ENCODE results near the gene PRUNE1. TPM values are rescaled to one million over a fixed set of nuclear protein-coding genes. Genes with fewer than 3 reads are reported as not detected.

PRUNE1 gene, protein sequence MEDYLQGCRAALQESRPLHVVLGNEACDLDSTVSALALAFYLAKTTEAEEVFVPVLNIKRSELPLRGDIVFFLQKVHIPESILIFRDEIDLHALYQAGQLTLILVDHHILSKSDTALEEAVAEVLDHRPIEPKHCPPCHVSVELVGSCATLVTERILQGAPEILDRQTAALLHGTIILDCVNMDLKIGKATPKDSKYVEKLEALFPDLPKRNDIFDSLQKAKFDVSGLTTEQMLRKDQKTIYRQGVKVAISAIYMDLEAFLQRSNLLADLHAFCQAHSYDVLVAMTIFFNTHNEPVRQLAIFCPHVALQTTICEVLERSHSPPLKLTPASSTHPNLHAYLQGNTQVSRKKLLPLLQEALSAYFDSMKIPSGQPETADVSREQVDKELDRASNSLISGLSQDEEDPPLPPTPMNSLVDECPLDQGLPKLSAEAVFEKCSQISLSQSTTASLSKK
- 12.2 TPM for total RNA-seq

DNA sequence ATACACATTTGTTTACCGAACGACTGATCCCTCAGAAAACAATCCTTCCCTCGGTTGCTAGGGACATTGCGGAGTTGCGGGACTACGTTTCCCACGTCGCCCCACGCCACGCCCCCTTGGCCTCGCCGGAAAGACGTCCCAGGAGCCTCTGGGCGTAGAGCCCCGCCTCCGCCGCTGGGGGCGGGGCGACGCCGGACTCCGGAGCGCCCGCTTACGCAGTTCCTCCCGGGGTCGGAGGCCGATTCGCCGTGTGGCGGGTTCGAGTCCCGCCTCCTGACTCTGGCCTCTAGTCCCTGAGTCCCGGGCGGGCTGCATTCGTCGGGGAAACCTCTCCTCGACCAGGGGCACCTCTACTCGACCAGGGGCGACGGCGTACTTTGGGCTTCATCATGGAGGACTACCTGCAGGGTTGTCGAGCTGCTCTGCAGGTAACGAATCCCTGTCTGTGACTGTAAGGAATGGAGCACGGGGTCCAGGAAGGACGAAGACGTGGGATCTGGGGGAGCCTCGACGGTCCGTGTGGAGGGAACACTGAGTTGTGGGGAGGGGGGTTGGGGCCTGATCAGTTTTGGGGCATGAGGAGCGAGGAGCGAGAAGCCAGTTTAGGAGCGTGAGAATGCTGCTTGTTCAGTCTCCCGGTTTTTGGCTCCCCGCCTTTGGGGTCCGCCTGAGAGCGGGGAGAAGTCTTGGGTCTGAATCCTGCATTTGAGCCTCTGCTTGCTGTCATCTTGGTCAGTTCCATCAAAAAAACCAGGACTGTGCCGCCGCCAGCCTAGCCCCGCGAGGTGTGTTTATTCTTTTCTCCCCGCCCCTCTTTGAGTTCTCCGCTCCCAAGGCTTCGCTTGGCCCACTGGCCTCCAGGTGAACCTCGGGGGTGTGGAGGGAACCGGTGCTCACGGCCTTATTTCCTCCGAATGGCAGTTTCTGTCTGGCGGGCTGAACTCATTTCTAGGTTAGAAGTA, at the start of gene PRUNE1:
Gene PRUNE1, plus strand, starts transcription at position 206 of the 962 bp plus-strand sequence. Its CDS starts 184 bp downstream, at position 390.
- ATAC-seq (peak; percentile 80), DNase-seq (ENCODE audit: low spot score) (peak; percentile 98)

DNA sequence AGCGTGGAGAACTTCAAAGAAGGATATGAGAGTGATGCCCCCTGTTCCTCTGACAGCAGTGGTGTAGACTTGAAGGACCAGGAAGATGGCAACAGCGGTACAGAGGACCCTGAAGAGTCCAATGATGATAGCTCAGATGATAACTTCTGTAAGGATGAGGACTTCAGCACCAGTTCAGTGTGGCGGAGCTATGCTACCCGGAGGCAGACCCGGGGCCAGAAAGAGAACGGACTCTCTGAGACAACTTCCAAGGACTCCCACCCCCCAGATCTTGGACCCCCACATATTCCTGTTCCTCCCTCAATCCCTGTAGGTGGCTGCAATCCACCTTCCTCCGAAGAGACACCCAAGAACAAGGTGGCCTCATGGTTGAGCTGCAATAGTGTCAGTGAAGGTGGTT, 47.6 kb upstream of the PRUNE1 start:
- no peak for DNase-seq (ENCODE audit: low spot score)
- no peak for ATAC-seq

DNA sequence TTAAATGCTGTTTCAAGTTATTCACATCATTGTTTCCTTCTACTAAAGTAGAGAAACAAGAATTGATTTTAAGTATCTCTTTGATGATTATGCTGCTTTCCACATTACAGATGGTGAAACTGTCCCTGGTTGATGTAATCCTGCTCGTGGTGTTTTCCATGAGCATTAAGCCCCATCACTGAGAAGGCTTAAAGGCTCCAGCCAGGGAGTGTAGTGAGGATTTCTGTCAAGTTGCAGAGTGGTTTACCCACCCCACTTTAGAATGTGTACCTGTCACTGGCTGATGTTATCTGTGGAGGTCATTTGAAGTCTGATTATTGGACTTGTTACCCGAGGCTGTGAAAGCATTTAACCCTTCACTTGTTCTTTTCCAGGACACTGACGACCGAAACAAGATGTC, 46.5 kb upstream of the PRUNE1 start:
- ATAC-seq, result peak; percentile 36
- no peak for DNase-seq (ENCODE audit: low spot score)

DNA sequence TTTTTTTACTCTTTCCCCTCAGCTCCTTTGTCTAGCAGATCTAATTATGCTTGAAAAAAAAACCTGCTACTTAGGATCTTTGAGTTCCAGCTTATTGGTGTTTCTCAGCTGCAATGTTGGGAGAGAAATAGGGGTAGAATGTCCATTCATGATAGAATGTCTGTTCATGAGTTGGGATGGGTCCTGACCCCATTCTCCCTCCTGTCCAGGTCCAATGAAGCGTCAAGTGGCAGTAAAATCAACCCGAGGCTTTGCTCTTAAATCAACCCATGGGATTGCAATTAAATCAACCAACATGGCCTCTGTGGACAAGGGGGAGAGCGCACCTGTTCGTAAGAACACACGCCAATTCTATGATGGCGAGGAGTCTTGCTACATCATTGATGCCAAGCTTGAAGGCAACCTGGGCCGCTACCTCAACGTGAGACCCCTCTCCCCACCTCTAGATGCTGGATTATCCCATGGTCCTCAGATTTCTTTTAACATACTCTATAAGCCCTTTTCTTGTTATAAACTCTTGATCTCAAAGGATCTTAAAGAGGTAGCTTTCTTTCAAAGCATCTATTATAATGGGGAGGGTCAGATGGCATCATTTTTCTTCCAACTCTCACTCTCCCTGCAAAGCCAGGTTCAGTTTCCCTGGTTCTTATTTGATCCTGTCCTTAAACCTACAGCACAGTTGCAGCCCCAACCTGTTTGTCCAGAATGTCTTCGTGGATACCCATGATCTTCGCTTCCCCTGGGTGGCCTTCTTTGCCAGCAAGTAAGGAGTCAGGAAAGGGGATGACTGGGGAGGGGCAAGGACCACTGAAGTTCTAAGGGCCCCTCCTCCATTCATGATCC, 44.7 kb upstream of the PRUNE1 start:
- no peak for DNase-seq (ENCODE audit: low spot score)
- no peak for ATAC-seq

DNA sequence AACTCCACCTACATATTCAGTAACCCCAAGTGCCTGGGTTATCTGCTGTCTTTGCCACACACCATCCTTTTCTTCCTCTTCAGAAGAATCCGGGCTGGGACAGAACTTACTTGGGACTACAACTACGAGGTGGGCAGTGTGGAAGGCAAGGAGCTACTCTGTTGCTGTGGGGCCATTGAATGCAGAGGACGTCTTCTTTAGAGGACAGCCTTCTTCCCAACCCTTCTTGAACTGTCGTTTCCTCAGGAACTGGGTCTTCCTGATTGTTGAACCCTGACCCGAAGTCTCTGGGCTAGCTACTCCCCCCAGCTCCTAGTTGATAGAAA, 44.1 kb upstream of the PRUNE1 start:
- DNase-seq (ENCODE audit: low spot score), result no peak
- no peak for ATAC-seq

DNA sequence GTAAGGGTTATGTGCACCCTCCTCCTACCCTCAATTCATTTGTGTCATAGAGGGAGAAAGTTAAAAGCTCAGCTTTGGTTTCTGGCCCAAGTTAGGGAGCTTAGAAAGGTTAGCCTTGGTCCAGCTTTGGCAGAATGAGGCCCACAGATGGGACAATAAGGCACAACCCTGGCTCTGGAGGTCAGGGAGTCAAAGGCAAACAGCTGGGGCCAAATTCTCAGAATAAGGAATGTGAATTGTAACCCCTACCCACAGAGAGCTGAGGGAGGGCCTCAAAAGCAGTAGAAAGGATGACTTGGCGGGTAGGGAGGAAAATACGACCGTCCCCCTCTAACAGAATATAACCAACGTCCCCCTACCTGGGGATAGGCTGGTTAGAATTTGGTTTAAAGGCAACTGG, 42.6 kb upstream of the PRUNE1 start:
- no peak for DNase-seq (ENCODE audit: low spot score)
- ATAC-seq, result no peak

DNA sequence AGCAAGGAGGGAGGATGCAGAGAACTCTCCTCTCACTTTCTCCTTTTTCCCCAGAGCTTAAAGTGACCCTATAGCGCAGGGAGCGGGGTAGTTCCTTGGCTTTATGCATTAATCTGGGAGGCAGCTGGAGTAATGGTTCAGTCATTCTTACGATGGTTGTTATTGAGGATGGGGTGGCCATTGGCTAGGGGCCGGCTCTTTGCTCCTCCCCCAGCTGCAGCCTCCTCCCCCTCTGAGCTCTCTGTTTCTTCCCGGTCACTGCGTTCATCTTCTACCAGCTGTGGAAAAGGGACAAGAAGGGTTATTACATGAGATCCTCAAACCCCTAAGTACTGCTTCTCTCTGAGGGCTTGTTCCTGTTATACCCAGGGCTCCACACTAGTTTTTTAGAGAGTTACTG, 42.2 kb upstream of the PRUNE1 start:
- ATAC-seq (no peak), DNase-seq (ENCODE audit: low spot score) (no peak)

DNA sequence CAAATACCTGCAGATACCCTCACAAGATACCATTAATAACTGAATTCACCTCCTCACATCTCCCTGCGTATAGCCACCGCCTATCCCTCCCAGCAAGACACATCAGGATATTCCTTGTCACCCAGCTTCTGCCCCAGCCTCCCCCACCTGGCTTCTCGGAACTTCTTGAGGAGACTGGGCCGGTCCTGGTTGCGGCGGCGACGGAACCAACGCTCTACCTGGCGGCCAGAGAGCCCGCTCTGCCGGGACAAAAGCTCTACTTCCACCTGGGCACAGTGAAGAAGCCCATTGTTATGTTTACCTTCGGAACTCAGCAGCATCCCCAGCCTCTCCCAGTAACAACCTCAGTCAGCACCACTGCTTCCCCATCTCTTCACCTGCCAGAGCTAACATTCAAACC, 40.3 kb upstream of the PRUNE1 start:
- ATAC-seq (no peak), DNase-seq (ENCODE audit: low spot score) (no peak)

DNA sequence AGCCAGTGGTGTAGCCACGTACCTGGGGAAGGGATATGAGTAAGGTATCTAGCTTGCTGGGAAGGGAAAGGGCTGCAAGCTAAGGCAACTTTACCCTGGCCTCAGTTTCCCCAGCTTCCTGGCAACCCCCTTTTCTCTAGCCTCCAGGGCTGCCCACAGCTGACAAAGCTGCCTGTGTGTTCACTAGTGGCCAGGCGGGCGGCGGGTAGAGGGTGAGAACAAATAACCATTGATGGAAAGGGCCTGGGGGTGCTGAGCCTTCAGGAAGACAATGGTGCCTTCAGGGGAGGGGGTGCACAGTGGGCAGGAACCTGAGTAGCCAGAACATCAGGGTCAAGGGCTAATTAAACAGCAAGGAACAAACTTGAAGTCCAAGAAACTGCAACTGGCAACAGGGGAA, 39.8 kb upstream of the PRUNE1 start:
- no peak for ATAC-seq
- DNase-seq (ENCODE audit: low spot score), result no peak

DNA sequence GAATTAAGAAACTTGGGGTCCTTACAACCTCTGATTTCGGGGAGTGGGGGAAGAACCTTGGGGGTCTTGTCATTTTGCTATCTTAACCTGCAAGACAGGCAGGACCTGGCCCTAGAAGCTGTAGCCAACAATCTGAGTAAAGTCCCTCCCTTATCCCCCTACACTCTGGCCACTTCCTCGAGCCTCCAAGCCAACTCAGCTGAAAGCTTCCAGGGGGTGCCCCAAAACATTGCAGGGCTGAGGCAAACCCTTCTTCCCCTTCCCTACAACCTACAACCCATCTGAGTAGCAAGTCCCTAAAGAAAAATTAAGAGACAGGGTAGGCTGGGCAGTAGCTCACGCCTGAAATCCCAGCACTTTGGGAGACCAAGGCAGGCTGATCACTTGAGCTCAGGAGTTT, 38.6 kb upstream of the PRUNE1 start:
- DNase-seq (ENCODE audit: low spot score) (no peak), ATAC-seq (no peak)

DNA sequence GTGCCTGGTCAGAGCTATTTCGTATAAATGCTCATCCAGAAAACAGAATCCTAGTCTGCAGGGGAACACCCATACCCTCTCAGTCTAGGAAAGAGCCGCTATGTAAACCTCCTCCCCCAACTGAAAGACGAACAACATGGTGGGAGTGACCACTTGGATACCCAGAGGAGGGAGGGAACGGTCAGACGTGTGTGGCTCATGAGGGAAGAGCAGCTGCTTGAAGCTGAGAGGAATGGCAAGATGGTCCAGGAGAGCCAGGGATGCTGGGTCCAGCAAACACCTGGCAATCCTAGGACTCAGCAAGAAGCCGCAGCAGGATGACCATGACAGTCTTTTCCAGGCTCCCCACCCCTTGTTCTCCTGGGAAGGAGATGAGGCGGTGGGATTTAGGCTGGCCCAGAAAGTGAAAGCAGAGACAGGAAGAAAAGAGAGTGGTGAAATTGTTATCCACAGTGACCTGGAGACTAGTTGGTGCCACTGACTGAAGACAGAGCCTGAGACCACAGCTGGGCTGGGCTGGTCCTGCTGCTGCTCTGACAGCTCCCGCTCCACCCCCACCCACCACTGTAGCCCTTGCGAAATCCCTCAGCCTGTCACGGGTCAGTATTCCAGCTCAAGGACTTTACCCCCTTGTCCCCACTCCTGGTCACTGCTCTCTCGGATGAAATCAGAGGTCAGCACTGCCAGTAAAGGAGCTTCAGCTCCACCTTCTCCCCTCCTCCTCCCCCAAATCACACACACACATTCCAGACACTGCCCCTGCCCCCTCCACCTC, 37.3 kb upstream of the PRUNE1 start:
- peak; percentile 71 for ATAC-seq
- DNase-seq (ENCODE audit: low spot score), result peak; percentile 97

DNA sequence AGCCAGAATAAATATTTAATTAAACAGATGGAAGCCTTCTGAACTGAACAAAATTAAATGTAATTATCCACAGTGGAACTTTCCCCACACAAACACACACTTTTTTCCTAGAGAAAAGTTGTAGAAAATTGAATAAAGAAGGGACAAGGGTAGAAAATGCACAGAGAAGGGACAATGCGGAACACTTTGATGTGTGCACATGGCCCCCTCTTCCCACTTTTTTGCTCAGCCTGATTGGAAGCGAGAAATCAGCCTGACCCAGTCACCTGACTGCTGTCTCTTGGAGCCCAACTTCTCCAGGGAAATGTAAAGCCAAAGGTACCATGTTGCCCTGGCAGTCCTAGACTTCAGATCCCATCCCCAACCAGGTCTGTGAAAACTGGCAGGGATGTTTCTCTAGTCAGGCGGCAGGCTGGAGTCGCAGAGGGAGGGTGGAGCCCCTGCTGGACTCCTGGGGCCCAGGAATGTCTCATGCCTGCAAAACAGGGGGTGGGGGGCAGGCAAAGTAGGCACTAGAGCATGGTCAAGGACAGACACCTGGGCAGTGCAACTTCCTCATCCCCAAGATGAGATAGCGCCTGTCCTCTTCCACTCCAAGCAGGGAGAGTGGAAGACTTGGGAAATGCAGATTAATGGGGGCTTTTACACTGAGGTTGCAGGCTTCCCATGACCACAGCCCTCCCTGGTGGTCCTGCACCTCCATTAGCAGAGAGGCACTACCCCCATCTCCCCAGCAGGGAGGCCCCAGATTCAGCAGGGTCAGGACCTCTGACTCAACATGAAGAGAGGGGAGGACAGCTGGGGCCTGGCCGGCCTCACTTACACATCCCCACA, 36.4 kb upstream of the PRUNE1 start:
- DNase-seq (ENCODE audit: low spot score) (peak; percentile 75), ATAC-seq (peak; percentile 39)

DNA sequence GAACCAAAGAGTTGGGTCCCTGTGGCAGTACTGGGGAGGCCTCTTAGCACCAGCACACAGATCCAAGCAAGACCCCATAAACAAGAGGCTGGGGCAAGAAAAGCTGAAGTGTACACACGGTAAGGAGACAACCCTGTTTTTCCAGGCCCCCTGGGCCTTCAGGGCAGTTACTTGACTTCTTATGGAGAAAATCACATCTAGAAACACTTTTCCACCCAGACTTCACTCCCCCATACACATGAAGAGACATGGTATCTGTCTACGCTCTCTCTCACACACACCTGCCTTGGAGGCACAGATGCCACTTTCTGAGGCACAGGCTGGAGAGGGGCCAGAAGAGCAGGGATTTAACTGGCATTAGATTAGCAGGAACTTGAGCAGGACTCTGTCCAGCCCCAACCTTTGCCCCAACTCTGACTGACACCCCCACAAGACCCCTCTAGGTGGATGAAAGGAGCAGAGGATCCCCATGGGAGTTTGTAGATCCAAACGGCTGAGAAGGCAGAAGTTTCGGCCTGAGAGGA, 35.8 kb upstream of the PRUNE1 start:
- peak; percentile 80 for DNase-seq (ENCODE audit: low spot score)
- ATAC-seq, result peak; percentile 33

DNA sequence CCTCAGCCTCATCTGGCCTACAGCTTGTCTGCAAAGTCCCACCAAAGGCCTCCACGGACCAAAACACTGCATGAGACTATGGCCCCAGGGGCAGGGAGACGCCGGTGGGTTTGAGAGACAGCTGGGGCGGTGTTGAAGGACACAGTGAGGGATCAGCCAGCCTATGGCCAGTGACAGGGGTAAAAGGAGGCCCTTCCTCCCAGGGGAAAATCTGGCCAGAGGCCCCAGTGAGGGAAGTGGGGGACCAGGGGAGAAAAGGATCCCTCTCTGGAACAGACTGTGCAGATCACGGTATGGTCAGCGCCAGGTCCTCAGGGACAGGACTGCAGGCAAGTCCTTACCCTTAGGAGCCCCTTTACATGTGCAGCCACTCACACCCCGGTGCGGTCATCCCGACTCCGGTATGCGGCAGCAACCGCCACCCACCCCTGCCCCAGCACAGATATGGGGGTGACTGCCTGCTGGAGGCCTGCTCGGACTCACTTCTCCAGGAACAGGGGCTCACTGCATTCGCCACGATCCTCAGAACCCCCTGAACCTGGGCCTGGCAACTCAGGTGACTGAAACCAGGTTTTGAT, 34.9 kb upstream of the PRUNE1 start:
- ATAC-seq, result no peak
- no peak for DNase-seq (ENCODE audit: low spot score)

DNA sequence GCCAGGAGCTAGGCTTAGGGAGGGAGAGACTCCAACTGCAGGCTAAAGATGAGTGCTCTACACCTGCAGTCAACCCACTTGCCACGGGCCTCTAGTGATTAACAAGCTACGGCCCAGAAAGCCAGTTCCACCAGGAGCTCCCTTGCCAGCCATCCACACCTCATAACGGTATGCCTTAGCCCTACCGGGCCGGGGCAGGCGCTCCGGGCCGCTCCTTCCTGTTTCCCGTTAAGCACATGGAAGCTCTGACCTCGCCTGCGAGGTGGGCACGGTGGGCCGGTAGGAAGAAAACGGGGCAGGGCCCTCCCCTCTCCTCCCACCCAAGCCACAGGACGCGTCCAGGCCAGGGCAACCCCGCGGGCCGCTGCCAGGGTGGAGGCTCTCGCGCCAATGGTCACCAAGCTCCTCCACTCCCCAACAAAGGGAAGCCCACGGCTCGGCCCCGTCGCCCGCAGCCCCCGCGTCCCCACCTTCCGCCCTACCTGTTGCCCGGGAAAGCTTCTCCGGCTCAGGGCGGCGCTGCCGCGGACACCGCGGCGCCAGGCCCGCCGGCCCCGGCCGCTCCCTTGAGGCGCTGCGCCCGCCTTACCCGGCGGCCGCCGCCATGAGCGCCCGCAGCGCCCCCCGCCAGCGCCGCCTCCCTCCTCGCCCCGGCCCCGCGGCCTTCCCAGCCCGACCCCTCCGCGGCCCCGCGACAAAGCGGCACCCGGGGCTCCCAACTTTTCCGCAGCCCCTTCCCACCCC, 34.2 kb upstream of the PRUNE1 start:
- ATAC-seq, result no peak

DNA sequence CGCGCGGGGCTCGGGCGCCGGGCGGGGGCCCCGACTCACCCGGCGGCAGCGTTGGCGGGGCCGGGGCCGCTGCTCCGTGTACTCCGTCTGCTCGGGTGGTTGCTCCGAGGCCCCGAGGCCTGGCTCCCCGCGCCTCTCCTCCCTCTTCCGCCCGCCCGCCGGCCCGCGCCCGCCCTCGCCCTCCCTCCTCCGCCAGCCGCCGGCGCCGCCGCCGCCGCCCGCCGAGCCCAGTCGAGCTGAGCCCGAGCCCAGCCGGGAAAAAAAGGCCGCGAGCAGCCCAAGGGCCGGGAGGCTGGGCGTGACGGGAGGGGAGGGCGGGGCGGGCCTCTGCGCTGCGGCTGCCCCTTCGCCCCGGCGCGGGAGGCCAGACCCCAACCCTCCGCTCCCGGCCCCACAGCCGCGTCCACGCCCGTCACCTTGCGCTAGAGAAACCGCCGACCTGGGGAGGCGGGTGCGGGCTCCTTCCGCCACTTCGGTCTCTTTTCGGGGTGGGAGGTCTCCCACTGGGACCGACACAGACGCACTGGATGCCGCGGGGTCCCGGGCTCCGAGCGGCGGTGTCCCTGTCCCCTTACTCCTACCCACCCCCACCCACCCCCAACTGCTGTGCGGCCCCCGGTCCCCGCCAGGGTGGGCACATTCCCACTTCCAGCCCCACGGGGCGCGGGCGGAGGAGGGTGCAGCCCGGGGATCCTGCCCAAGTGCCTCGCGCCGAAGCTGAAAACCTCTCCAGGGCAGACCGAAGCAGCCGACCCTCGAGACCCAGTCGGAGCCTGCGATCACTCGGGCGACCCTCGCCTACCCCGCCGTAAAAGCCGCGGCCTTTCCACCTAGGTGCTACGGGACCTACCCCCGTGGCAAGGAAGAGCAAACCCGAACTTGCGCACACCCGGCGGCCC, 33.4 kb upstream of the PRUNE1 start, which contains the start of gene CERS2:
Gene CERS2, minus strand, starts transcription at position 256 of the 899 bp plus-strand sequence. CDS start 5,745 bp downstream, outside the sequence.
- ATAC-seq, result peak; percentile 49
- peak; percentile 82 for DNase-seq (ENCODE audit: low spot score)

More for the DNA sequence above, 34.2 kb upstream of the PRUNE1 start:
- peak; percentile 62 for DNase-seq (ENCODE audit: low spot score)

DNA sequence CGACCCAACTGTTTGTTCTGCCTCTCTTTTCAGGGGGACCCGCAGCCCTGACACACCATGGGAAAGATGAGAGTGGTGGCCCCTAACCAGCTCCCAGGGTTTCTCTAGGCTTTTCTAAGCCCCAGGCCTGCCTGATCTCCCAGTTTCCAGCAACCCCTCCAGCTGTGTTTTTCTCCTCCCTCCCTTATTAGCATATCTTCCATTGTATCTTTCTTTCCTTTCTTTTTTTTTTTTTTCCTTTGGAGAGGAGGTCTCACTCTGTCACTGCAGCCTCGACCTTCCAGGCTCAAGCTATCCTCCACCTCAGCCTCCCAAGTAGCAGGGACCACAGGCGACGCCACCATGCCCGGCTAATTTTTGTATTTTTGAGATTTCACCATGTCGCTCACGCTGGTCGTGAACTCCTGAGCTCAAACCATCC, 31.8 kb upstream of the PRUNE1 start:
- no peak for DNase-seq (ENCODE audit: low spot score)
- no peak for ATAC-seq
